Natural killer cell (primary cell): ENCODE results near the gene LYPD6B. TPM values are rescaled to one million over a fixed set of nuclear protein-coding genes. Genes with fewer than 3 reads are reported as not detected.

Experiments
- ATAC-seq, 3 donors: fragments of 150-1000 bp in 2 of 3; fragments of 200-7000 bp in 1 of 3; cut with Tn5 transposase; 1 replicate in 1 of 3; 2 replicates in 2 of 3; pipeline ENCODE4 v1.10.0; 2021; ENCODE audit warnings: mild to moderate bottlenecking in 2 of 3, moderate library complexity in 2 of 3
- DNase-seq, 2 donors: peaks; one replicate each; pipeline versions ENCODE4 v3.0.0 to v3.0.0-alpha.2; 2013 to 2021; ENCODE audit warnings: mixed read lengths in 1 of 2
- H3K27ac ChIP-seq: one replicate; pipeline ENCODE4 v1.5.1; 2013; ENCODE audit warnings: mild to moderate bottlenecking, low read length
- H3K27me3 ChIP-seq: one replicate; pipeline ENCODE4 v1.6.1; 2013; ENCODE audit warnings: low read length; ENCODE audit not compliant: control insufficient read depth, insufficient read depth
- H3K36me3 ChIP-seq: one replicate; pipeline ENCODE4 v1.6.1; 2013; ENCODE audit warnings: low read length; ENCODE audit not compliant: control insufficient read depth, insufficient read depth
- H3K4me1 ChIP-seq: one replicate; pipeline ENCODE4 v1.6.1; 2013; ENCODE audit warnings: low read length; ENCODE audit not compliant: control insufficient read depth, insufficient read depth
- H3K4me3 ChIP-seq: one replicate; pipeline ENCODE4 v1.5.1; 2013; ENCODE audit warnings: low read length
- H3K9me3 ChIP-seq: one replicate; pipeline ENCODE4 v1.6.1; 2013; ENCODE audit warnings: low read length; ENCODE audit not compliant: control insufficient read depth, insufficient read depth
- H3K27ac Mint-ChIP-seq, 2 donors: one replicate each; pipeline ENCODE4 v1.8.0; 2022; ENCODE audit warnings: mild to moderate bottlenecking in 2 of 2, mixed read lengths in 2 of 2, moderate library complexity in 1 of 2
- H3K27me3 Mint-ChIP-seq, 2 donors: one replicate each; pipeline ENCODE4 v1.8.0; 2022; ENCODE audit warnings: low read depth in 2 of 2, mixed read lengths in 2 of 2
- H3K36me3 Mint-ChIP-seq: one replicate; pipeline ENCODE4 v1.8.0; 2022; ENCODE audit warnings: mixed read lengths
- H3K4me1 Mint-ChIP-seq, 2 donors: one replicate each; pipeline ENCODE4 v1.8.0; 2022; ENCODE audit warnings: mixed read lengths in 2 of 2
- H3K4me3 Mint-ChIP-seq: one replicate; pipeline ENCODE4 v1.8.0; 2022; ENCODE audit warnings: mild to moderate bottlenecking, moderate library complexity, mixed read lengths
- H3K9me3 Mint-ChIP-seq, 2 donors: one replicate each; pipeline ENCODE4 v1.8.0; 2022; ENCODE audit warnings: mixed read lengths in 2 of 2
- WGBS: methylation state at CpG from one replicate; pipeline ENCODE4 v1.1.7; 2013; ENCODE audit warnings: missing lambda C conversion rate; ENCODE audit not compliant: insufficient coverage; 5-methylcytosine and 5-hydroxymethylcytosine counted together
- intact Hi-C: fragments of 100-400 bp; cut with micrococcal nuclease; formaldehyde crosslinking; loops from one replicate; pipeline ENCODE4 v1.14.2; 2022
- total RNA-seq, 4 donors: library from RNA; stranded (reverse); fragments of 120-200 nt in 1 of 4; gene quantifications; one replicate each; pipeline versions ENCODE4 v1.2.3 to v1.2.4, GENCODE V29; 2013 to 2022
- TF ChIP-seq, protein P1 (sequence below): fragments of 200-600 bp; IDR thresholded peaks from one replicate; pipeline ENCODE4 v1.8.0; 2022; ENCODE audit warnings: antibody characterized with exemption

The LYPD6B gene
- total RNA-seq, 3 donors from 2014 or later (not counting 1 experiment from before 2014, with no cell fraction given) = not detected

DNA sequence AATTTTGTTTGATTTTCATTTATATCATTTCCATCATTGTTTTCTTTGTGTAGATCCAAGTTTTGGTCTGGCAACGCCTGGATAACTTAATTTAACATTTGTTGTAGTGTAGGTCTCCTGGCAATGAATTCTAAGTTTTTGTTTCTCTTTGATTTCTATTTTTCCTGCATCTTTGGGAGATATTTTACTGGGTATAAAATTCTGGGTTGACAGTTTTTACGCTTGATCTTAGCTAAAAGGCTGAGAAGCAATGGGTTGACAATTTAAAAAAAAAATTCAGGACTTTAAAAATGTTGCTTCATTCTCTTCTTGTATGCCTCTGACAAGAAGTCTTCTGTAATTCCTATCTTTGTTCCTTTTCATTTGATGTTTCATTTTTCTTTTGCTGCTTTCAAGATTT is 8.6 kb downstream of the LYPD6B start:
- H3K4me3 Mint-ChIP-seq = no peak overlapping the region
- ATAC-seq = no peak

DNA sequence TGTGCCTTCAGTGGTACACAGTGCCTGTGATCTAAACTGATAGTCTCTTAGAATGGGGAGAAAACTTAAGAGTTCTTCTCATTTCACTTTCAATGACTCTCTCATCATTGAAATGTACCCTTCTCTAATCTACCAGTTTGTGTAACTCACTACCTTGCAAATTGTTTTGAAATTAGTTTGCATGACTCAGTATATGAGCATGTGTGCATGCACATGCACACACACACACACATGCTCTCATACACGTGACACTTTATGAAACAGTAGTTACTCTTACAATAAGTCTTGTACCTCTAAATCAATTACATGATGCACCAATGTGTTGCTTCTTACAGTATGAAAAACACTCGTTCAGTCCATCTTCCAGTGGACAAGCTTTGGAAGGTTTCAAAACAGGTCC is 10.6 kb downstream of the LYPD6B start:
- Mint-ChIP-seq H3K9me3 (peaks cover 9 to 15% of the 10 kb centered on the region in 2 donors), H3K4me1 (no peaks in the 10 kb centered on the region), H3K4me3 (no peak overlapping the region), H3K36me3 (peaks cover 19% of the 10 kb centered on the region), H3K27ac (no peak overlapping the region), H3K27me3 (peaks cover 10 to 21% of the 10 kb centered on the region in 2 donors)
- Histone ChIP-seq H3K4me3 (no peak overlapping the region), H3K27ac (no peak overlapping the region), H3K9me3 (no peaks in the 10 kb centered on the region), H3K27me3 (no peaks in the 10 kb centered on the region), H3K4me1 (no peaks in the 10 kb centered on the region), H3K36me3 (no peaks in the 10 kb centered on the region)
- 89% methylated on average over 2 of the region's 2 CpGs for WGBS
- ATAC-seq = no peak
- TF ChIP-seq, protein P1, sequence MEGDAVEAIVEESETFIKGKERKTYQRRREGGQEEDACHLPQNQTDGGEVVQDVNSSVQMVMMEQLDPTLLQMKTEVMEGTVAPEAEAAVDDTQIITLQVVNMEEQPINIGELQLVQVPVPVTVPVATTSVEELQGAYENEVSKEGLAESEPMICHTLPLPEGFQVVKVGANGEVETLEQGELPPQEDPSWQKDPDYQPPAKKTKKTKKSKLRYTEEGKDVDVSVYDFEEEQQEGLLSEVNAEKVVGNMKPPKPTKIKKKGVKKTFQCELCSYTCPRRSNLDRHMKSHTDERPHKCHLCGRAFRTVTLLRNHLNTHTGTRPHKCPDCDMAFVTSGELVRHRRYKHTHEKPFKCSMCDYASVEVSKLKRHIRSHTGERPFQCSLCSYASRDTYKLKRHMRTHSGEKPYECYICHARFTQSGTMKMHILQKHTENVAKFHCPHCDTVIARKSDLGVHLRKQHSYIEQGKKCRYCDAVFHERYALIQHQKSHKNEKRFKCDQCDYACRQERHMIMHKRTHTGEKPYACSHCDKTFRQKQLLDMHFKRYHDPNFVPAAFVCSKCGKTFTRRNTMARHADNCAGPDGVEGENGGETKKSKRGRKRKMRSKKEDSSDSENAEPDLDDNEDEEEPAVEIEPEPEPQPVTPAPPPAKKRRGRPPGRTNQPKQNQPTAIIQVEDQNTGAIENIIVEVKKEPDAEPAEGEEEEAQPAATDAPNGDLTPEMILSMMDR = no peak
- intact Hi-C loops = no loop called here
- DNase-seq = no peak

More for the DNA sequence above, 8.6 kb downstream of the LYPD6B start:
- no peak overlapping the region for H3K27ac Mint-ChIP-seq
- Histone ChIP-seq H3K27ac (no peak overlapping the region), H3K4me3 (no peak overlapping the region), H3K9me3 (no peaks in the 10 kb centered on the region), H3K27me3 (no peaks in the 10 kb centered on the region), H3K36me3 (no peaks in the 10 kb centered on the region), H3K4me1 (no peaks in the 10 kb centered on the region)
- peaks cover 9 to 15% of the 10 kb centered on the region in 2 donors for H3K9me3 Mint-ChIP-seq
- intact Hi-C loops = no loop called here
- WGBS = 92% methylated on average over 2 of the region's 2 CpGs
- peaks cover 20 to 38% of the 10 kb centered on the region in 2 donors for H3K27me3 Mint-ChIP-seq
- DNase-seq = no peak
- TF ChIP-seq, protein P1 = no peak
- no peaks in the 10 kb centered on the region for H3K4me1 Mint-ChIP-seq
- H3K36me3 Mint-ChIP-seq = peaks cover 19% of the 10 kb centered on the region

DNA sequence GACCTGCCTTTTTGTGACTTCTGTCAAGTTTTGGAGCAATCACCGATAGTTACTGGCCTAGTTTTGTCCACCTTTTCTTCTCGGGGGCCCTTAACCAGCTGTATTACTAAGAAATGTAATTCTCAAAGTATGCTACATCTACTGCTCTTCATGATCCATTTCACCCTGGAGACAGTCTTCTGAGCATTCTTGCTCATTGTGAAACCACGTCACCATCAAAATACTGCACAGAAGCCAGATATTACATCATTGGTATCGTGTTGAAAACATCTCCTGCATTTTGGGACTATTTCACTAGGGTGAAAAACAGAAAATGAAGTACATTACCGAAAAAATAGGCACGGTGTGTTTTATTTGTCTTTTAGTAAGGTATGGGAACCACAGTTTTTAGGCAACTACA is 11.7 kb downstream of the LYPD6B start:
- 60% methylated on average over 6 of the region's 6 CpGs for WGBS
- H3K9me3 ChIP-seq = no peaks in the 10 kb centered on the region
- no peak for DNase-seq
- H3K27me3 Mint-ChIP-seq = peaks cover 13 to 19% of the 10 kb centered on the region in 2 donors
- H3K4me3 ChIP-seq = no peak overlapping the region
- TF ChIP-seq, protein P1 = no peak
- H3K9me3 Mint-ChIP-seq = peaks cover 9 to 15% of the 10 kb centered on the region in 2 donors
- H3K27ac Mint-ChIP-seq = no peak overlapping the region
- no peaks in the 10 kb centered on the region for H3K4me1 Mint-ChIP-seq
- H3K27me3 ChIP-seq = no peaks in the 10 kb centered on the region
- no peaks in the 10 kb centered on the region for H3K36me3 ChIP-seq
- H3K4me1 ChIP-seq = no peaks in the 10 kb centered on the region
- intact Hi-C loops = no loop called here
- H3K36me3 Mint-ChIP-seq = peaks cover 19% of the 10 kb centered on the region
- no peak overlapping the region for H3K27ac ChIP-seq
- ATAC-seq = no peak
- no peak overlapping the region for H3K4me3 Mint-ChIP-seq

DNA sequence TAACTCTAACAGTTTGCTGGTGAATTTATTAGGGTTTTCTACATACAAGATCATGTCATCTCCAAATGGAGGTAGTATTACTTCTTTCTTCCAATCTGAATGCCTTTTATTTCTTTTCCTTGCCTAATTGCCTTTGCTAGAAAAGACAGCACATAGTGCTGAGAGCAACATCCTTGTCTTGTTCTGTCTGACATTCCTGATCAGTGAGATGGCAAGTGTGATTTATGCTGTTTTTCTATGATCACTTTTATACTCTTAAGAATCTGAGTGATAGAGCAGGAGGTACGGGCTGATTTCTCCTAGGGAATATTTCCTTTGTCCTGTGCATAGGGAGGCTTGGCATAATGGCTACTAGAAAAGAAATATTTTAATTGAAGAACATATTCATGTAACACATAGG is 17.3 kb downstream of the LYPD6B start:
- Histone ChIP-seq H3K27ac (no peak overlapping the region), H3K9me3 (no peaks in the 10 kb centered on the region), H3K4me1 (no peaks in the 10 kb centered on the region), H3K27me3 (peaks cover 3% of the 10 kb centered on the region), H3K4me3 (no peak overlapping the region), H3K36me3 (no peaks in the 10 kb centered on the region)
- Mint-ChIP-seq H3K4me1 (no peaks in the 10 kb centered on the region), H3K36me3 (no peaks in the 10 kb centered on the region), H3K27me3 (peaks cover 3 to 8% of the 10 kb centered on the region in 2 donors), H3K27ac (no peak overlapping the region), H3K9me3 (no peaks in the 10 kb centered on the region), H3K4me3 (no peak overlapping the region)
- TF ChIP-seq, protein P1 = no peak
- DNase-seq (no peak), ATAC-seq (no peak)
- WGBS = no CpG with 5 or more reads among the region's 1 CpG
- intact Hi-C loops = no loop called here
